Lower leg skin (tissue), 4 donors: ENCODE data around the gene HK3. TPM values are rescaled to one million over a fixed set of nuclear protein-coding genes. Genes with fewer than 3 reads are reported as not detected.

Experiments used
- DNase-seq, 2 donors: peaks; one replicate each; pipeline ENCODE4 v3.0.0-alpha.2; 2019; ENCODE audit warnings: low spot score in 2 of 2
- H3K4me3 ChIP-seq: fragments of 200-600 bp; sonication (generic); 2 replicates; pipeline ENCODE4 v1.5.1; 2017; ENCODE audit warnings: mild to moderate bottlenecking, low read depth; ENCODE audit not compliant: poor library complexity, severe bottlenecking
- POLR2A ChIP-seq, 2 donors: fragments of 450-650 bp; IDR thresholded peaks; one replicate each; pipeline ENCODE4 v1.6.1; 2016 to 2017; ENCODE audit warnings: antibody characterized with exemption in 2 of 2, mild to moderate bottlenecking in 1 of 2, moderate library complexity in 1 of 2
- WGBS, 2 donors: methylation state at CpG; one replicate each; pipeline ENCODE4 v1.1.5; 2018; 5-methylcytosine and 5-hydroxymethylcytosine counted together
- intact Hi-C: fragments of 100-400 bp; cut with DNase I; formaldehyde crosslinking; loops from one replicate; pipeline ENCODE4 v1.15.0; 2023; ENCODE audit warnings: low total_unique reads
- total RNA-seq, 4 donors: library from RNA; depleted of rRNA; stranded (reverse); fragments of >200 nt; gene quantifications; one replicate each; pipeline ENCODE4 v1.1.0, GENCODE V29; 2016
- TF ChIP-seq, protein P1 (sequence below), 3 donors: fragments of 450-650 bp; IDR thresholded peaks; one replicate each; pipeline ENCODE4 v1.5.1; 2016; ENCODE audit warnings: antibody characterized with exemption in 3 of 3, mild to moderate bottlenecking in 3 of 3, moderate library complexity in 2 of 3

The HK3 gene
- total RNA-seq, 4 donors from 2014 or later: 0.32 to 1.7 (median 0.76) TPM

DNA sequence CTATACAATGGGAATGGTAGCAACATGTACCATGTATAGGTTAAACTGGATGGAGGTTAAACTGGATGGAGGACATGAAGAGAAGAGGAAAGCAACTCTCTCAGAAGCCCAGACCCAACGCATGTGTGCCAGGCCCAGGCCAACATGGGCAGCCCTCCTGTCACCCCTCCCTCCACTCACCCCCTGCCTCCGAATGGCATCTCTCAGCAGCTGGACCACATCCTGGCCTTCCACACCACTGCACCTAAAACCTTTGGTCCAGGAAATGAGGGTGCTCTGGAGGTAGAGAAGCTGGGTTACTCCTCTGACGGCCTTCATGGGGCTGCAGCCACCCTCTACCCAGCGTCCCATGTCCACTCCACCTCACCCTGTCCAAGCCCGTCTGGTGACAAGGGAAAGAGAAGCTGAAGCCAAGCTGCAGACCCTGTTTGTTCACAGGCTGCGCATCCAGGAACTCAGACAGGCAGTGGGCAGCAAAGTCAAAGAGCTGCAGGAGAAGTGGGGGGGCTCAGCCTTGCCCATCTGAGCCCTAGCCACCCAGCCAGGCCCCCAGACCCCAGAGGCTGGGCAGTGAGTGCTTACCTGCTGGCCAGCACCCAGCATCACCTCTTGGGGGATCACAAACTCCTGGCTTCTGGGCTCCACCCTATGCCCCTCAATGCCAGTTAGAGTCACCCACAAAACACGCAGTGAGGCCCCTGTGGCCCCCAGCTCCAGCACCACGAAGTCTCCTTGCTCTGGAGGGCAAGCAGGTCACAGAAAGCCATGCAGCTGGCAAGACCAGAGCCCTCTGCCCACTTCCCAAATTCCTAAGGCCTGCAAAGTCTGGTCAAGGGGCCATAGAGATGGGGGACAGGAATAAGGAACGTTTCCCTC is 8.5 kb downstream of the HK3 start:
- DNase-seq: peak in 1 of 2 donors; percentile 46
- no peak overlapping the region for H3K4me3 ChIP-seq
- TF ChIP-seq POLR2A (IDR thresholded peaks at IDR 0.05): no peak
- intact Hi-C loops: no loop called here
- 81 to 85% methylated on average over 9 of the region's 9 CpGs for WGBS, 2 donors

DNA sequence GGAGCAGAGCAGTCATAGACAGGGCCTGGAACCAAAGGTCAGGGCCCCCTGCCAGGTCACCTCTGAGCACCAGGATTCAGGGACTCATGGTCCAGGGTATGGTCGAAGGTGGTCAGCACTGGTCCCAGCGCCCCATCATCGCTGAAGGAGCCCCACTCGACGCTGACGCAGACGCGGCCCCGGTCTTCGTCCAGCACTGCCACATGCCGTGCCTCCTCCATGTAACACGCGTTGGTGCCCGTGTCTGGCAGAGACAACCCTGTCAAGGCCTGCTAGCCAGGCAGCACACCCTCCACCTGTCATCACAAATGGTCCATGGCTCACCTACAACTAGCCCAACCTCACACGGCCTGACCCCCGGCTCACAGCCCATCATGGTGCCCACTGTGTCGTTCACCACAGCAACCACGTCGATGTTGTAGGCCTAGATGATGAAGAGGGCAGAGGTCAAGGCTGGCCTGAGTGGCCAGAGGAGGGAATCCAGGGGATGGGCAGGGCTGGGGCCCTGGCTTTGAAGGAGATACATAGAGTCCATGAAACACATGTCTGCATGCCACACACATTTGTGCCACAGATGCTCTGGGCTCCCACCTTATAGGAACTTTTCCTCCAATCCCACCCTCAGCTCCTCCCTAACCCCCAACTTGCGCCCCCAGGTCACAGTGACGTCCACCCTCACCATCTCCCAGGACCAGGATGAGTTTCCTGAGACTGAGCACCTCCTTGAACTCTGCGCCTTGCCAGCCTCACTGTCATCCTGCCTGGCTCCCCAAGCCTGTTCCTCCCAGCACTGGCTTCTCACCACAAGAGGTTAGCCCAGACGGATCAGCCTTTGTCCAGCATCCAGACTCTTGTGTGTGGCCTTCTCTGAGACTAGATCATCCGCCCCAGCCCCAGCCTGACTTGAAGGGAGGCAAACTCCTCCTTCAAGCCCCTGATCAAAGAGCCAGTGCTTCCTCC is 9.5 kb downstream of the HK3 start:
- TF ChIP-seq POLR2A (IDR thresholded peaks at IDR 0.05): no peak
- TF ChIP-seq, protein P1, sequence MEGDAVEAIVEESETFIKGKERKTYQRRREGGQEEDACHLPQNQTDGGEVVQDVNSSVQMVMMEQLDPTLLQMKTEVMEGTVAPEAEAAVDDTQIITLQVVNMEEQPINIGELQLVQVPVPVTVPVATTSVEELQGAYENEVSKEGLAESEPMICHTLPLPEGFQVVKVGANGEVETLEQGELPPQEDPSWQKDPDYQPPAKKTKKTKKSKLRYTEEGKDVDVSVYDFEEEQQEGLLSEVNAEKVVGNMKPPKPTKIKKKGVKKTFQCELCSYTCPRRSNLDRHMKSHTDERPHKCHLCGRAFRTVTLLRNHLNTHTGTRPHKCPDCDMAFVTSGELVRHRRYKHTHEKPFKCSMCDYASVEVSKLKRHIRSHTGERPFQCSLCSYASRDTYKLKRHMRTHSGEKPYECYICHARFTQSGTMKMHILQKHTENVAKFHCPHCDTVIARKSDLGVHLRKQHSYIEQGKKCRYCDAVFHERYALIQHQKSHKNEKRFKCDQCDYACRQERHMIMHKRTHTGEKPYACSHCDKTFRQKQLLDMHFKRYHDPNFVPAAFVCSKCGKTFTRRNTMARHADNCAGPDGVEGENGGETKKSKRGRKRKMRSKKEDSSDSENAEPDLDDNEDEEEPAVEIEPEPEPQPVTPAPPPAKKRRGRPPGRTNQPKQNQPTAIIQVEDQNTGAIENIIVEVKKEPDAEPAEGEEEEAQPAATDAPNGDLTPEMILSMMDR (IDR thresholded peaks at IDR 0.05): no peak
- peak in 1 of 2 donors; percentile 75 for DNase-seq
- intact Hi-C loops: no loop called here
- 90 to 91% methylated on average over 24 of the region's 24 CpGs for WGBS, 2 donors
- no peak overlapping the region for H3K4me3 ChIP-seq

DNA sequence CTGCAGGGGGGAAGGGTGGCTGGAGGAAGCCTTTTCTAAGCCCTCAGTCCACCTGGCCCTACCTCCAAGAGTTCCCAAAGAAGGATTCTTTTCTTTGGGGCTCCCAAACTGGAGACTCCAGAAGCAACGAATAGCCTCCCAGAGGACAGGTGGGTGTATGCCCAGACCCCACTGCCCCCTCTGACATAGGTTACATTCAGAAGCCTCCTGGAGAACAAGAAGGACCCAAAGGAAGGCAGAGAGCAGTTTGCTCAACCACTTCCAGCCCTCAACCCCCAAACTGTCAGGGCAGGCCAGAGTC is 10.3 kb downstream of the HK3 start:
- 85 to 91% methylated on average over 1 of the region's 1 CpG for WGBS, 2 donors
- peak in 1 of 2 donors; percentile 57 for DNase-seq
- TF ChIP-seq, protein P1 (IDR thresholded peaks at IDR 0.05): no peak
- no peak for TF ChIP-seq POLR2A (IDR thresholded peaks at IDR 0.05)
- intact Hi-C loops: no loop called here
- no peak overlapping the region for H3K4me3 ChIP-seq

DNA sequence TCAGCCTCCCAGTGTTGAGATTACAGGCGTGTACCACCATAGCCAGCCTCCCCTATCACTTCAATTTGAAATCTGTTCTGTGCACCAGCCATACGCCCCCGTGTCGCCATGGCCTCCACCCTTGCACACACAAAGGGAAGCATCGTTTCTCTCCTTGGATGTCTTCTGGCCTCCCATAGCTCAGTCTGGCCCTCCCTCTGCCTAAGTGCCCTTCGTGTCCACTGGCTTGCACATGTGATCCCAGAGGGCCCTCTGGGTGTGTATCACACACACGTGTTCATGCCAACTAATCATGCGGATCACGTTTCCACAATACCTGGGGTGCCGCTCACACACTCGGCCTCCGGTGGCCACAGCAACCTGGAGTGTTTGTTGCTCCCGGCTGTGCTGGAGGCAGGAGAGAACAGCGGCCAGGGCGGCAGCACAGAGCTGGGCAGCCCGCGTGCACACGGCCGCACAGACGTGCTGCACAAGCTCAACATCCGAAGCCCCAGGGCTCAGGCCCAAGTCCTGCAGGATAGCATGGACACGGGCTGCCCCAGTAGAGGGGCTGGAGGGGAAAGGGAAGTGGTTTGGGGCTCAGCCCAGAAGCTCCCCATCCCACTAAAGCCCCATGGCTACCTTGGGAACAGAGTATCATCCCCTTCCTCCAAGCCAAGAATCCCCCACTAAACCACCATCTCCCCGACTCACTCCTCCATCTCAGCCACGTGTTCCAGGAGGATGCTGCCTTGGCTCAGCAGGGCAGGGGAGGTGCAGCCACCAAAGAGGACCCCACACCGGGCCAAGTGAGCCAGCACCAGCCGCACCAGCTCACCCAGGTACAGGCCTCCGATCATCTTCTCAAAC is 10.9 kb downstream of the HK3 start:
- peak in 1 of 2 donors; percentile 37 for DNase-seq
- H3K4me3 ChIP-seq: no peak overlapping the region
- WGBS, 2 donors: 87 to 88% methylated on average over 21 to 27 of the region's 27 CpGs
- no peak for TF ChIP-seq POLR2A (IDR thresholded peaks at IDR 0.05)
- TF ChIP-seq, protein P1 (IDR thresholded peaks at IDR 0.05): no peak
- intact Hi-C loops: no loop called here

DNA sequence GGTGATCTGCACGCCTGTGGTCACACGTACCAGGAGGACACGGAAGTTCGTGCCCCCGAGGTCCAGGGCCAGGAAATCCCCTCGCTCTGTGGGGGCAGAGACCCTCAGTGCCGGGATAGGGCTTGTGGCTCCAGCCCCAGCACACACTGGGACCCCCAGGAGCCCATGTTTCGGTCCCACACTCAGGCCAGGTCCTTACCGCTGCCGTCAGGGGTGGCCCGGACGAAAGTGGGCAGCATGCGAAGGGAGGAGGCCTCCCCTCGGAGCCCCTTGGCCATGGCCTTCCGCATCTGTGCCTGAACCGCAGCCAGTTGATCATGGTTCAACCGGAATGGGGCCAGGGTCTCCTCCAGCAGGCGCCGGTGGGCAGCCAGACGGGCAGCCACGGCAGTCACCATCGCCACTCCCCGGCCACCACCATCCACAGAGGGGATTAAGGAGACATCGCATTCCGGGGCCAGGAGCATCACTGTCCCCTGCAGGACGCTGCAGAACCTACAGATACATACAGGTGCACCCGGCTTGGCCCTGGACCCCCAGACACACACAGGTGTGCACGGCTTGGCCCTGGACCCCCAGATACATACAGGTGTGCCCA is 11.8 kb downstream of the HK3 start:
- no peak overlapping the region for H3K4me3 ChIP-seq
- intact Hi-C loops: no loop called here
- TF ChIP-seq POLR2A (IDR thresholded peaks at IDR 0.05): no peak
- TF ChIP-seq, protein P1 (IDR thresholded peaks at IDR 0.05): no peak
- WGBS, 2 donors: 88 to 90% methylated on average over 25 to 26 of the region's 28 CpGs
- no peak for DNase-seq
